ENCODE measurements around the gene ANO10. TPM values are rescaled to one million over a fixed set of nuclear protein-coding genes. Genes with fewer than 3 reads are reported as not detected.

The ANO10 gene
- total RNA-seq, 4 donors from 2014 or later, result 28.2 to 36.9 (median 31.6) TPM

GRCh38 chr3:43423142-43423541 lies 198.7 kb downstream of the ANO10 start:
- Histone ChIP-seq H3K27ac (no peak overlapping the region), H3K4me1 (no peaks in the 10 kb centered on the region), H3K36me3 (peaks cover 3% of the 10 kb centered on the region), H3K9me3 (no peaks in the 10 kb centered on the region), H3K4me3 (no peak overlapping the region), H3K27me3 (no peaks in the 10 kb centered on the region)
- no peak for TF ChIP-seq POLR2AphosphoS5 (IDR thresholded peaks at IDR 0.05)
- no peak for TF ChIP-seq EP300 (IDR thresholded peaks at IDR 0.05)
- TF ChIP-seq CTCF (IDR thresholded peaks at IDR 0.05), result no peak
- no peak for TF ChIP-seq POLR2A (IDR thresholded peaks at IDR 0.05)
- WGBS, result 86% methylated on average over 3 of the region's 3 CpGs
- DNase-seq (ENCODE audit: low spot score in 2 of 2), result no peak

GRCh38 chr3:43418601-43419272 lies 203.1 kb downstream of the ANO10 start:
- Histone ChIP-seq H3K27me3 (no peaks in the 10 kb centered on the region), H3K27ac (no peak overlapping the region), H3K4me1 (no peaks in the 10 kb centered on the region), H3K4me3 (no peak overlapping the region), H3K36me3 (peaks cover 3% of the 10 kb centered on the region), H3K9me3 (no peaks in the 10 kb centered on the region)
- WGBS, result 88% methylated on average over 8 of the region's 8 CpGs
- TF ChIP-seq POLR2A (IDR thresholded peaks at IDR 0.05), result no peak
- TF ChIP-seq CTCF (IDR thresholded peaks at IDR 0.05), result no peak
- no peak for TF ChIP-seq EP300 (IDR thresholded peaks at IDR 0.05)
- no peak for TF ChIP-seq POLR2AphosphoS5 (IDR thresholded peaks at IDR 0.05)
- DNase-seq (ENCODE audit: low spot score in 2 of 2), result no peak

GRCh38 chr3:43417133-43417532 lies 204.7 kb downstream of the ANO10 start:
- H3K4me1 ChIP-seq, result no peaks in the 10 kb centered on the region
- no peak for DNase-seq (ENCODE audit: low spot score in 2 of 2)
- no peaks in the 10 kb centered on the region for H3K9me3 ChIP-seq
- H3K27me3 ChIP-seq, result no peaks in the 10 kb centered on the region
- H3K4me3 ChIP-seq, result no peak overlapping the region
- no peak for TF ChIP-seq CTCF (IDR thresholded peaks at IDR 0.05)
- TF ChIP-seq EP300 (IDR thresholded peaks at IDR 0.05), result no peak
- no peak for TF ChIP-seq POLR2A (IDR thresholded peaks at IDR 0.05)
- TF ChIP-seq POLR2AphosphoS5 (IDR thresholded peaks at IDR 0.05), result no peak
- peaks cover 3% of the 10 kb centered on the region for H3K36me3 ChIP-seq
- WGBS, result 90% methylated on average over 11 of the region's 11 CpGs
- H3K27ac ChIP-seq, result no peak overlapping the region

GRCh38 chr3:43415088-43415487 lies 206.7 kb downstream of the ANO10 start:
- Histone ChIP-seq H3K9me3 (no peaks in the 10 kb centered on the region), H3K27me3 (no peaks in the 10 kb centered on the region), H3K4me3 (no peak overlapping the region), H3K36me3 (peaks cover 3% of the 10 kb centered on the region), H3K27ac (no peak overlapping the region), H3K4me1 (no peaks in the 10 kb centered on the region)
- 100% methylated on average over 5 of the region's 5 CpGs for whole genome bisulfite sequencing
- no peak for TF ChIP-seq POLR2A (IDR thresholded peaks at IDR 0.05)
- TF ChIP-seq CTCF (IDR thresholded peaks at IDR 0.05), result no peak
- TF ChIP-seq POLR2AphosphoS5 (IDR thresholded peaks at IDR 0.05), result no peak
- TF ChIP-seq EP300 (IDR thresholded peaks at IDR 0.05), result no peak
- DNase-seq (ENCODE audit: low spot score in 2 of 2), result no peak

GRCh38 chr3:43413676-43414368 lies 208.0 kb downstream of the ANO10 start:
- WGBS, result 93% methylated on average over 7 of the region's 7 CpGs
- no peaks in the 10 kb centered on the region for H3K9me3 ChIP-seq
- H3K27me3 ChIP-seq, result no peaks in the 10 kb centered on the region
- H3K4me1 ChIP-seq, result no peaks in the 10 kb centered on the region
- no peak overlapping the region for H3K27ac ChIP-seq
- no peak for TF ChIP-seq EP300 (IDR thresholded peaks at IDR 0.05)
- no peak for TF ChIP-seq POLR2AphosphoS5 (IDR thresholded peaks at IDR 0.05)
- no peak for TF ChIP-seq POLR2A (IDR thresholded peaks at IDR 0.05)
- no peak for TF ChIP-seq CTCF (IDR thresholded peaks at IDR 0.05)
- H3K36me3 ChIP-seq, result no peaks in the 10 kb centered on the region
- H3K4me3 ChIP-seq, result no peak overlapping the region
- no peak for DNase-seq (ENCODE audit: low spot score in 2 of 2)

Measured in suprapubic skin (tissue), 4 donors.